Loucy (cell line): Measurements from ENCODE around the gene CACNB3.

Source experiments
- H2AFZ ChIP-seq: fragments of 200-600 bp; sonication (generic); 2 replicates; pipeline ENCODE4 v1.6.0; 2016; ENCODE audit warnings: antibody characterized with exemption, mild to moderate bottlenecking, low read length, moderate library complexity
- H3F3A ChIP-seq: fragments of 200-600 bp; 2 replicates; pipeline ENCODE4 v1.6.0; 2016; ENCODE audit warnings: antibody characterized with exemption, low read depth, mild to moderate bottlenecking
- H3K27me3 ChIP-seq: fragments of 200-600 bp; sonication (generic); 2 replicates; pipeline ENCODE4 v1.6.1; 2014; ENCODE audit warnings: low read length, mild to moderate bottlenecking; ENCODE audit not compliant: insufficient read depth, poor library complexity, severe bottlenecking
- H3K36me3 ChIP-seq: fragments of 200-600 bp; sonication (generic); 2 replicates; pipeline ENCODE4 v1.6.1; 2016; ENCODE audit warnings: low read length; ENCODE audit not compliant: insufficient read depth
- H3K4me1 ChIP-seq: fragments of 200-600 bp; sonication (generic); 2 replicates; pipeline ENCODE4 v1.5.1; 2014; ENCODE audit warnings: low read length, mild to moderate bottlenecking; ENCODE audit not compliant: insufficient read depth, poor library complexity, severe bottlenecking
- H3K4me2 ChIP-seq: fragments of 200-600 bp; sonication (generic); 2 replicates; pipeline ENCODE4 v1.6.0; 2014; ENCODE audit warnings: antibody characterized with exemption, low read length, low read depth, mild to moderate bottlenecking; ENCODE audit not compliant: poor library complexity, severe bottlenecking
- H3K4me3 ChIP-seq: fragments of 200-600 bp; sonication (generic); 2 replicates; pipeline ENCODE4 v1.5.1; 2014; ENCODE audit warnings: low read length, mild to moderate bottlenecking, mixed read lengths; ENCODE audit not compliant: poor library complexity, severe bottlenecking
- H3K79me2 ChIP-seq: fragments of 200-600 bp; sonication (generic); 2 replicates; pipeline ENCODE4 v1.6.1; 2014; ENCODE audit warnings: low read length; ENCODE audit not compliant: insufficient read depth
- H3K9ac ChIP-seq: fragments of 200-600 bp; sonication (generic); 2 replicates; pipeline ENCODE4 v1.6.0; 2014; ENCODE audit warnings: mild to moderate bottlenecking, low read depth, low read length, moderate library complexity; ENCODE audit not compliant: poor library complexity, severe bottlenecking
- H3K9me2 ChIP-seq: fragments of 200-600 bp; sonication (generic); replicated peaks from 2 replicates; pipeline ENCODE4 v1.6.1; 2016; ENCODE audit warnings: low read depth, low read length, mixed read lengths
- H3K9me3 ChIP-seq: fragments of 200-600 bp; sonication (generic); 2 replicates; pipeline ENCODE4 v1.6.1; 2014; ENCODE audit warnings: mild to moderate bottlenecking, antibody characterized with exemption, low read length, low read depth; ENCODE audit not compliant: insufficient read depth
- H4K20me1 ChIP-seq: fragments of 200-600 bp; sonication (generic); 2 replicates; pipeline ENCODE4 v1.6.0; 2014; ENCODE audit warnings: antibody characterized with exemption, low read length, mild to moderate bottlenecking; ENCODE audit not compliant: insufficient read depth, poor library complexity, severe bottlenecking
- EZH2phosphoT487 ChIP-seq: fragments of 200-600 bp; IDR thresholded peaks from 2 replicates; pipeline ENCODE4 v1.6.1; 2018; ENCODE audit warnings: antibody characterized with exemption, mild to moderate bottlenecking, moderate library complexity, borderline replicate concordance
- TF ChIP-seq, protein P1 (sequence below): fragments of 200-600 bp; sonication (generic); conservative IDR thresholded peaks from 2 replicates; pipeline ENCODE4 v1.5.1; 2014; ENCODE audit warnings: mild to moderate bottlenecking, antibody characterized with exemption, low read length

CACNB3 gene

DNA sequence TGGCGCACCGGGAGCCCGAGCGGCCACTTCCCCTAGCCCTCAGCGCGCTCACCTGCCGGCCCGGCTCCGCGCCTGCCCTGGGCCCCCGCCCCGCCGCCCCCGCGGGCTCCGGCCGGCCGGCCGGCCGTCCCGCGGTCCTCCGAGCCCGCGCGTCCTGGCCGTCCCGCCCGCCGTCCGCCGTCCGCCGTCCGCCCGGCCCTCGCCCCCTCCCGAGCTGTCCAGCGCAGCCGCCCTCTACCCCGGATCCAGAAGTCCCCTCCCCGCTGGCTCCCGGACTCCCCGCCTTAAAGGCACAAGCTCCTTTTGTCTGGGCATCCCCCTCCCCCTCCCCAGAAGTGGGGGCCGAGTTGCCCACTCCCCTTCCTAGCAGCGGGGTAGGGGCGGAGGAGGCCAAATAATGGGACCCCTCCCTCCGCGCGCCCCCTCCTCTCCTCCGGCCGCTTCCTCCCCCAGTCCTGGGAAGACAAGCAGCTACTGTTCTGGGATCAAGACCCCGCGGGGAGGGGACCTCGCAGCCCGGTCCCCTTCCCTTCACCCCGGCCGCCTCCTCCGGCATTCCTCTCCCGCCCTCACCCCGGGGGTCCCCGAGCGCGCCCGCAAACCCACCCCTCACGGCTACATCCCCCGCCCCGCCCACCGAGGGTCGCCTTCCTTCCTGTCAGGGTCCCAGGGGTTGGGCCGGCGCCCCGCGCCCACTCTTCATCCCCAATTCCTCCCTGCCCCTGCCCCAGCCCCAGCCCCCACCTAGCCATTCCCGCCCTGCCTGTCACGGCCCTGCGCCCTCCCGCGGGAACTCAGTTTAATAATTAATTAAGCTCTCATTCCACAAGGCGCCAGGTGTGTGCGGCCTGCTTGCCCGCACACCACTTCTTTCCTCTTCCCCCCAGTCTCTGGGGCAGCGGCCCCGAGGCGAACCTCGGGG is 29.2 kb upstream of the CACNB3 start, which contains the start of gene ADCY6:
ADCY6 (minus strand) TSS at position 236 of the 922 bp plus-strand sequence. CDS start 5,655 bp downstream, outside the sequence.
- Histone ChIP-seq H3K9me3 (no peaks in the 10 kb centered on the region), H3K27me3 (no peaks in the 10 kb centered on the region), H3K4me1 (peaks cover 21% of the 10 kb centered on the region), H3F3A (no peaks in the 10 kb centered on the region), H3K9me2 (no peaks in the 10 kb centered on the region), H3K4me3 (peak within 1 kb of the TSS; percentile 98), H3K79me2 (peaks cover 26% of the 10 kb centered on the region), H3K4me2 (peak within 1 kb of the TSS; percentile 98), H4K20me1 (no peaks in the 10 kb centered on the region), H2AFZ (peak within 1 kb of the TSS; percentile 100), H3K36me3 (no peaks in the 10 kb centered on the region), H3K9ac (peak within 1 kb of the TSS; percentile 94)
- TF ChIP-seq EZH2phosphoT487: no peak
- TF ChIP-seq, protein P1, sequence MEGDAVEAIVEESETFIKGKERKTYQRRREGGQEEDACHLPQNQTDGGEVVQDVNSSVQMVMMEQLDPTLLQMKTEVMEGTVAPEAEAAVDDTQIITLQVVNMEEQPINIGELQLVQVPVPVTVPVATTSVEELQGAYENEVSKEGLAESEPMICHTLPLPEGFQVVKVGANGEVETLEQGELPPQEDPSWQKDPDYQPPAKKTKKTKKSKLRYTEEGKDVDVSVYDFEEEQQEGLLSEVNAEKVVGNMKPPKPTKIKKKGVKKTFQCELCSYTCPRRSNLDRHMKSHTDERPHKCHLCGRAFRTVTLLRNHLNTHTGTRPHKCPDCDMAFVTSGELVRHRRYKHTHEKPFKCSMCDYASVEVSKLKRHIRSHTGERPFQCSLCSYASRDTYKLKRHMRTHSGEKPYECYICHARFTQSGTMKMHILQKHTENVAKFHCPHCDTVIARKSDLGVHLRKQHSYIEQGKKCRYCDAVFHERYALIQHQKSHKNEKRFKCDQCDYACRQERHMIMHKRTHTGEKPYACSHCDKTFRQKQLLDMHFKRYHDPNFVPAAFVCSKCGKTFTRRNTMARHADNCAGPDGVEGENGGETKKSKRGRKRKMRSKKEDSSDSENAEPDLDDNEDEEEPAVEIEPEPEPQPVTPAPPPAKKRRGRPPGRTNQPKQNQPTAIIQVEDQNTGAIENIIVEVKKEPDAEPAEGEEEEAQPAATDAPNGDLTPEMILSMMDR: no peak

DNA sequence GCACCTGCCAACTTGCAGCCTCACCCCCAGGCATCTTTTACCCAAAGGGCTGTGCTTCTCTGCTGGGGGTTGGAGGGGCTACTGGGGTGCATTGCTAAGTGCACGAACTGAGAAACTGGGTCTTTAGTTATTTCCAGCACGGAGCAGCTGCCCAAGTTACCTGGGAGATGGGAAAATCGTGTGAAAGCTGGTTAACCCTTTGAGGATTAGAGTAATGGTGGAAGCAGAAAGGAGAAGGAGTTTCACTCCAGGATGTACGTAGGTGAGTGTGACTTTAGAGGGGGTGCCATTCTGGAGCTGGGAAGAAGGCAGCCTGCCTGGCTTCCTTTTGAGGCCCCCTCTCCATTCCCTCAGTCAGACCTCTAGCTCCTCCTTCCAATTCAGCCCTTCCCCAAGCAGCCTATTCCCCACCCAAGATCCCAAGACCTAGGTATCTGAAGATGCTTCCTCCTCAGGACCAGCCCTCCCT is 28.4 kb upstream of the CACNB3 start:
- H3K4me3 ChIP-seq: peak overlapping the region; percentile 98
- peak overlapping the region; percentile 100 for H2AFZ ChIP-seq
- H3K9me3 ChIP-seq: no peaks in the 10 kb centered on the region
- H3K4me2 ChIP-seq: peak overlapping the region; percentile 70
- H4K20me1 ChIP-seq: no peaks in the 10 kb centered on the region
- no peaks in the 10 kb centered on the region for H3F3A ChIP-seq
- peak overlapping the region; percentile 94 for H3K9ac ChIP-seq
- no peaks in the 10 kb centered on the region for H3K36me3 ChIP-seq
- H3K9me2 ChIP-seq: no peaks in the 10 kb centered on the region
- peaks cover 21% of the 10 kb centered on the region for H3K4me1 ChIP-seq
- TF ChIP-seq, protein P1: no peak
- no peak for TF ChIP-seq EZH2phosphoT487
- H3K79me2 ChIP-seq: peaks cover 26% of the 10 kb centered on the region
- H3K27me3 ChIP-seq: no peaks in the 10 kb centered on the region

DNA sequence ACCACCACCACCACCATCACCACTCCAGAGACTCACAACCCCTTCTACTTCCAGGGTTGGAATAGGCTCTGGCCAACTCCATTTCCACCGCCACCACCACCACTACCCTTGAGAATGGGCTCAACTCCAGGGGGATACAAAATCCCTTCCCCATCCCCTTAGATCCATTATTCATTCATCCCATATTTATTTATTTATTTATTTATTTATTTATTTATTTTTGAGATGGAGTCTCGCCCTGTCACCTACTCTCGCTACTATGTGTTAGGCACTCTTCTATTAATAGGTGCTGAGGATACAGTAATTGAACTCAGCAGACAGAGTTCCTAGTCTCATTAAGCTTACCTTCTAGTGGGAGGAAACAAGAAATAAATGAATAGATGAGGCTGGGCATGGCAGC is 24.6 kb upstream of the CACNB3 start:
- no peak overlapping the region for H2AFZ ChIP-seq
- H3K4me3 ChIP-seq: no peak overlapping the region
- H3K79me2 ChIP-seq: peaks cover under 1% of the 10 kb centered on the region; the same call in 1 of the 2 replicates
- no peaks in the 10 kb centered on the region for H3F3A ChIP-seq
- no peaks in the 10 kb centered on the region for H3K36me3 ChIP-seq
- no peak overlapping the region for H3K9ac ChIP-seq
- TF ChIP-seq EZH2phosphoT487: no peak
- TF ChIP-seq, protein P1: no peak
- H3K9me2 ChIP-seq: no peaks in the 10 kb centered on the region
- no peak overlapping the region for H3K4me2 ChIP-seq
- no peaks in the 10 kb centered on the region for H4K20me1 ChIP-seq
- H3K4me1 ChIP-seq: peaks cover 7% of the 10 kb centered on the region
- H3K27me3 ChIP-seq: no peaks in the 10 kb centered on the region
- no peaks in the 10 kb centered on the region for H3K9me3 ChIP-seq
